ENCODE data around the gene FEZ2. TPM values are rescaled to one million over a fixed set of nuclear protein-coding genes. Genes with fewer than 3 reads are reported as not detected.

Gene FEZ2
- total and polyA plus RNA-seq, 12 donors = 16.4 to 51.7 (median 40.6) TPM

DNA sequence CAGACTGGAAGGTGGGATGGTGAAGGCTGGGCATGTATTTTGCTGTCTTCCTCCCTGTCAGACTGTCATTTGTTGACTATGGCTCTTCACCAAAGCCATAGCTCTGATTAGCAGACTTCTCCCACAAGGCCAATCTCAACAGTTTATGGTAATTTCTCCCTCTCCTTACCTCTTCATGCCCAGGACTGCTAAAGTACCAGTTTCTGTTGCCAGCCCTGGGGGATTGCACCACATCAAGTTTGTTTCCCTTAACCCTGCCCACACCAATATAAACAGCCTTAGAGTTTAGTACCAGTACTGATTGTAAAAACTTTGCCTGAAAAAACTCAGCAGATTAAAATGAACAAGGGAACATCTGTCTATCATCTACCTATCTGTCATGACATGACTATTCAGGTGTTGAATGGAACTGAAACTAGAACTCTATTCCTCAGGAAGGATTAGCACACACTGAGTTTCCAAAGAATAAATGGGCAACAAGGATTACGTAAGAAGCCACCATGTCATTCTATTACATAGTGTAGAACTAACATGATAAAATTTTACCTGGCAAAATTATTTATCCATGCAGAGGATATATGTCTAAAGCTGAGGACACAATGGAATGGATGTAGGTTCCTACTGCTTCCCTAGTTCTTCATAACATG is 13.7 kb downstream of the FEZ2 start:
- 94 to 97% methylated on average over 1 of the region's 1 CpG for WGBS, 2 donors
- H3K4me1 ChIP-seq = peaks cover 0 to 14% (median 6%) of the 10 kb centered on the region in 9 donors

DNA sequence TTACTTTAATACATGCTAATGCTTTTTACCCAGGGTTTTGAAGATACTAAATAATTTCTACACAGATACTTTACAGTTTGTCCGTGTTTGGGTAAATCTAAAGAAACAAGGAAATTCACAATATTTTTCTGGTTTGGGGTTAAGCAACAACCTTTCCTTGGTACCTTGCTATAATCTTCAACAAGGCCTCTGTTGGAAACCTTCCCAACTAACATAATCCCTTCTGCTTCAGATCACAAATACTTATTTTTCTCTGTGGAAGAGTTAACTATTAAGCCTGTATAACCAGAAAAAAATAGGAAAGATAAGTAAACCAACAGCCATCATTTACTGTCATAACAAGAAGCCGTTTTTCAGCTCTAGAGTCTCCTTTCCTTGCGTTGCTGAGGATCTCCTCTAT is 15.0 kb downstream of the FEZ2 start:
- peaks cover 0 to 100% (median 27%) of the 10 kb centered on the region in 9 donors for H3K36me3 ChIP-seq
- no peaks in the 10 kb centered on the region for H3K27me3 ChIP-seq
- intact Hi-C loops (cut with DNase I) = no loop called here
- no peak for DNase-seq
- H3K4me1 ChIP-seq = peaks cover 0 to 8% (median 0%) of the 10 kb centered on the region in 9 donors
- ATAC-seq = no peak
- no peak overlapping the region for H3K27ac ChIP-seq
- H3K9me3 ChIP-seq = no peaks in the 10 kb centered on the region
- H3K4me3 ChIP-seq = no peak overlapping the region
- WGBS, 2 donors = 92 to 94% methylated on average over 3 of the region's 3 CpGs
- TF ChIP-seq, protein P1, sequence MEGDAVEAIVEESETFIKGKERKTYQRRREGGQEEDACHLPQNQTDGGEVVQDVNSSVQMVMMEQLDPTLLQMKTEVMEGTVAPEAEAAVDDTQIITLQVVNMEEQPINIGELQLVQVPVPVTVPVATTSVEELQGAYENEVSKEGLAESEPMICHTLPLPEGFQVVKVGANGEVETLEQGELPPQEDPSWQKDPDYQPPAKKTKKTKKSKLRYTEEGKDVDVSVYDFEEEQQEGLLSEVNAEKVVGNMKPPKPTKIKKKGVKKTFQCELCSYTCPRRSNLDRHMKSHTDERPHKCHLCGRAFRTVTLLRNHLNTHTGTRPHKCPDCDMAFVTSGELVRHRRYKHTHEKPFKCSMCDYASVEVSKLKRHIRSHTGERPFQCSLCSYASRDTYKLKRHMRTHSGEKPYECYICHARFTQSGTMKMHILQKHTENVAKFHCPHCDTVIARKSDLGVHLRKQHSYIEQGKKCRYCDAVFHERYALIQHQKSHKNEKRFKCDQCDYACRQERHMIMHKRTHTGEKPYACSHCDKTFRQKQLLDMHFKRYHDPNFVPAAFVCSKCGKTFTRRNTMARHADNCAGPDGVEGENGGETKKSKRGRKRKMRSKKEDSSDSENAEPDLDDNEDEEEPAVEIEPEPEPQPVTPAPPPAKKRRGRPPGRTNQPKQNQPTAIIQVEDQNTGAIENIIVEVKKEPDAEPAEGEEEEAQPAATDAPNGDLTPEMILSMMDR (IDR thresholded peaks at IDR 0.05) = no peak

More for the DNA sequence above, 13.7 kb downstream of the FEZ2 start:
- DNase-seq = no peak
- TF ChIP-seq, protein P1 (IDR thresholded peaks at IDR 0.05) = no peak
- Histone ChIP-seq H3K27me3 (no peaks in the 10 kb centered on the region), H3K27ac (no peak overlapping the region), H3K4me3 (no peak overlapping the region), H3K9me3 (no peaks in the 10 kb centered on the region), H3K36me3 (peaks cover 0 to 99% (median 21%) of the 10 kb centered on the region in 9 donors)
- intact Hi-C loops (cut with DNase I) = no loop called here
- ATAC-seq = no peak

DNA sequence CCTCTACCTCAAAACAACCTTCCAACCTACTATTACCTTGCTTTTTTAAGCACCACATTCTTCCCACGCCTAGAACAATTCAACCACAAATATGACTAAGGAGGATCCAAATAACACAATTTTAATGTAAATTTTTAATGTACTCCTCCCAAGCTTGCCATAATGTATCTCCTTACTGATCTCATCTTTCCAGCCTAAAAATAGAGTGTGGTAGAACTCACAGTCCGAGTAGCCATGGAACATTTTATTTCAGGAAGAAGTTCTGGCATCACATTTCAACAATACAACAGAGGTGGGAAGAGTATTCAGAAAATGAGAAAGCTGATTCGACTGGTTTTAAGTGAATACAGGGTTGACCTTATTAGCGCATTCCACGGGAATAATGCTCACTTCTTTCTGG is 15.4 kb downstream of the FEZ2 start:
- H3K36me3 ChIP-seq = peaks cover 0 to 100% (median 31%) of the 10 kb centered on the region in 9 donors
- ATAC-seq (peak in 1 of 8 donors; percentile 67), DNase-seq (no peak)
- H3K4me3 ChIP-seq = no peak overlapping the region
- no peaks in the 10 kb centered on the region for H3K27me3 ChIP-seq
- TF ChIP-seq, protein P1 (IDR thresholded peaks at IDR 0.05) = no peak
- H3K27ac ChIP-seq = peak overlapping the region in 1 of 10 donors; percentile 34
- H3K9me3 ChIP-seq = no peaks in the 10 kb centered on the region
- H3K4me1 ChIP-seq = peaks cover 0 to 8% (median 0%) of the 10 kb centered on the region in 9 donors
- intact Hi-C loops (cut with DNase I) = no loop called here
- WGBS, 2 donors = 78 to 83% methylated on average over 5 of the region's 5 CpGs

DNA sequence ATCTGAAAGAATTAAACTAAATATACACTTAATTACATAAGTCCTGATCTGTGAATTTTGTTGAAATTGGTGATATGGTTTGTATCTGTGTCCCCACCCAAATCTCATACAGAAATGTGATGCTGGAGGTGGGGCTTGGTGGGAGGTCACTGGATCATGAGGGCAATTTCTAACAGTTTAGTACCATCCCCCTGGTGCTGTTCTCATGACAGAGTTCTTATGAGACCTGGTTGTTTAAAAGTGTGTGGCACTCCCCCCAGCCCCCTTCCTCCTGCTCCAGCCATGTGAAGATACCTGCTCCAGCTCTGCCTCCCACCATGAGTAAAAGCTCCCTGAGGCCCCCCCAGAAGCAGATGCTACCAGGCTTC is 18.7 kb downstream of the FEZ2 start:
- TF ChIP-seq, protein P1 (IDR thresholded peaks at IDR 0.05) = no peak
- no peaks in the 10 kb centered on the region for H3K9me3 ChIP-seq
- no peak for ATAC-seq
- no peak overlapping the region for H3K4me3 ChIP-seq
- intact Hi-C loops (cut with DNase I) = no loop called here
- no peak for DNase-seq
- H3K36me3 ChIP-seq = peaks cover 0 to 100% (median 40%) of the 10 kb centered on the region in 9 donors
- H3K27me3 ChIP-seq = no peaks in the 10 kb centered on the region
- H3K27ac ChIP-seq = no peak overlapping the region
- peaks cover 0 to 8% (median 0%) of the 10 kb centered on the region in 9 donors for H3K4me1 ChIP-seq

Data from heart right ventricle (tissue), 16 donors.